Measurements from ENCODE around the gene IL3.

Gene IL3

GRCh38 chr5:132079081-132079480, 18.6 kb downstream of the IL3 start:
- no peak for FAIRE-seq
- TF ChIP-seq, protein P1, sequence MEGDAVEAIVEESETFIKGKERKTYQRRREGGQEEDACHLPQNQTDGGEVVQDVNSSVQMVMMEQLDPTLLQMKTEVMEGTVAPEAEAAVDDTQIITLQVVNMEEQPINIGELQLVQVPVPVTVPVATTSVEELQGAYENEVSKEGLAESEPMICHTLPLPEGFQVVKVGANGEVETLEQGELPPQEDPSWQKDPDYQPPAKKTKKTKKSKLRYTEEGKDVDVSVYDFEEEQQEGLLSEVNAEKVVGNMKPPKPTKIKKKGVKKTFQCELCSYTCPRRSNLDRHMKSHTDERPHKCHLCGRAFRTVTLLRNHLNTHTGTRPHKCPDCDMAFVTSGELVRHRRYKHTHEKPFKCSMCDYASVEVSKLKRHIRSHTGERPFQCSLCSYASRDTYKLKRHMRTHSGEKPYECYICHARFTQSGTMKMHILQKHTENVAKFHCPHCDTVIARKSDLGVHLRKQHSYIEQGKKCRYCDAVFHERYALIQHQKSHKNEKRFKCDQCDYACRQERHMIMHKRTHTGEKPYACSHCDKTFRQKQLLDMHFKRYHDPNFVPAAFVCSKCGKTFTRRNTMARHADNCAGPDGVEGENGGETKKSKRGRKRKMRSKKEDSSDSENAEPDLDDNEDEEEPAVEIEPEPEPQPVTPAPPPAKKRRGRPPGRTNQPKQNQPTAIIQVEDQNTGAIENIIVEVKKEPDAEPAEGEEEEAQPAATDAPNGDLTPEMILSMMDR (IDR thresholded peaks at IDR 0.05; ENCODE audit: insufficient read depth, missing control alignments): no peak

GRCh38 chr5:132079619-132080018, 19.2 kb downstream of the IL3 start:
- no peak for DNase-seq (ENCODE audit: insufficient read length, low spot score)
- TF ChIP-seq, protein P1 (IDR thresholded peaks at IDR 0.05; ENCODE audit: insufficient read depth, missing control alignments): no peak
- FAIRE-seq: no peak

More at GRCh38 chr5:132079081-132079480, 18.6 kb downstream of the IL3 start:
- DNase-seq (ENCODE audit: insufficient read length, low spot score): no peak

GRCh38 chr5:132080595-132080994, 20.1 kb downstream of the IL3 start:
- TF ChIP-seq, protein P1 (IDR thresholded peaks at IDR 0.05; ENCODE audit: insufficient read depth, missing control alignments): no peak
- FAIRE-seq: no peak
- DNase-seq (ENCODE audit: insufficient read length, low spot score): no peak

DNA sequence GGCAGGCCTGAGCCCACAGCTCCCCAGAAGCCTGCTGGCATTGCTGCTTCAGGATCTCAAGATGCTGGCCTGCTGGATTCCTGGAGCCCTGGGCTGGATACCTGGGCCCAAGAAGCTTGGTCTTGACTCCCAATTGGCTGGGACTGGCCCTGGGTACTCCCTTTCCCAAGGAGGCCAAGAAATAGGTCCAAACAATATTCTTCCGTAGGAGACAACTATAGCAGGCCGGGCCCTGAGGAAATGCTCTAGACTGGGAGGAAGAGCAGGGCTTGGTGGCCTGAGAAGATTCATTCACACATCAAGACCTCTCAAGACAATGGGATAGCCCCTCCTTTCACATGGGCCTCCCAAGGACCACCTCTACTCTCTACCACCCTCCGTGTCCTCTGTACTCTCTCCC, 21.0 kb downstream of the IL3 start:
- FAIRE-seq: no peak
- no peak for DNase-seq (ENCODE audit: insufficient read length, low spot score)
- TF ChIP-seq, protein P1 (IDR thresholded peaks at IDR 0.05; ENCODE audit: insufficient read depth, missing control alignments): no peak

- DNase-seq (ENCODE audit: insufficient read length, low spot score): no peak
- TF ChIP-seq, protein P1 (IDR thresholded peaks at IDR 0.05; ENCODE audit: insufficient read depth, missing control alignments): no peak
- FAIRE-seq: no peak
Observed at GRCh38 chr5:132082329-132083023, 22.0 kb downstream of the IL3 start.

GRCh38 chr5:132083071-132083678, 22.7 kb downstream of the IL3 start:
- FAIRE-seq (no peak), DNase-seq (ENCODE audit: insufficient read length, low spot score) (no peak)
- TF ChIP-seq, protein P1 (IDR thresholded peaks at IDR 0.05; ENCODE audit: insufficient read depth, missing control alignments): no peak

DNA sequence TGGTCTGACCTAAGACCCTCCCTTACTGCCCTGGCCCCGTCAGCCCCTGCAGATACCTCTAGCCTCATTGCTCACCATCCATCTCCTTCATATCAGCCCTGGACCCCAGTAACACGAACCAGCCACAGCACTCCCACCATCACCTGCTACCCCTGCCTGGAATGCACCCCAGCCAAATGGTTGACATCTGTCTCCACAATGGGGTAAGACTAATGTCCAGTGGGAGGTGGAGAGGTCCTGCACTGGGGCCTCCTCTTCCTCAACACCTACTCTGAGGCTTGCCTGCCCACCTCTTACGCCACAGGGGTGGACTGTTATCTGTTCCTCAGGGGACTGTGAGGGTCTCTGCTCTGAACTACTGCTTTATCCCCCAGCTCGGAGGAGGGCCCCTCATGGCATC, 25.2 kb downstream of the IL3 start:
- TF ChIP-seq, protein P1 (IDR thresholded peaks at IDR 0.05; ENCODE audit: insufficient read depth, missing control alignments): no peak
- DNase-seq (ENCODE audit: insufficient read length, low spot score): no peak
- FAIRE-seq: no peak

All from D721Med (cell line).